ENCODE measurements around the gene LRRC23.

The LRRC23 gene

GRCh38 chr12:6946033-6946919, 41.7 kb downstream of the LRRC23 start:
- DNase-seq, result peak; percentile 90

- DNase-seq, result no peak
These were observed 42.3 kb downstream of the LRRC23 start for GRCh38 chr12:6946920-6947374.

- no peak for DNase-seq
These were observed 43.0 kb downstream of the LRRC23 start for GRCh38 chr12:6947615-6948014.

GRCh38 chr12:6948873-6949594, 44.4 kb downstream of the LRRC23 start:
- no peak for DNase-seq

GRCh38 chr12:6950401-6950801, 45.8 kb downstream of the LRRC23 start:
- no peak for DNase-seq

GRCh38 chr12:6950811-6951540, 46.4 kb downstream of the LRRC23 start, which contains the start of gene PTPN6:
PTPN6 (plus strand) TSS chr12:6951356; CDS start chr12:6951513, 157 bp downstream.
- DNase-seq, result no peak

- no peak for DNase-seq
These were observed 47.0 kb downstream of the LRRC23 start for GRCh38 chr12:6951551-6952120.

GRCh38 chr12:6952121-6952862, 47.7 kb downstream of the LRRC23 start:
- no peak for DNase-seq

- DNase-seq, result no peak
These were observed 48.3 kb downstream of the LRRC23 start for GRCh38 chr12:6952863-6953441.

GRCh38 chr12:6953442-6954315, 49.1 kb downstream of the LRRC23 start:
- DNase-seq, result no peak

GRCh38 chr12:6954316-6955107, 49.9 kb downstream of the LRRC23 start:
- DNase-seq, result no peak

GRCh38 chr12:6955108-6956020, 50.7 kb downstream of the LRRC23 start:
- no peak for DNase-seq

GRCh38 chr12:6956021-6956727, 51.6 kb downstream of the LRRC23 start:
- no peak for DNase-seq

- no peak for DNase-seq
These were observed 52.6 kb downstream of the LRRC23 start for GRCh38 chr12:6957151-6957701.

GRCh38 chr12:6957741-6958608, 53.4 kb downstream of the LRRC23 start:
- no peak for DNase-seq

GRCh38 chr12:6958609-6959057, 54.0 kb downstream of the LRRC23 start:
- DNase-seq, result no peak

All from NCI-H2029 treated with DMSO at 0.1 percent for 48 hours (cell line).